ENCODE data around the gene FMR1NB. TPM values are rescaled to one million over a fixed set of nuclear protein-coding genes. Genes with fewer than 3 reads are reported as not detected.

FMR1NB gene
- total and polyA plus RNA-seq, 2 of the 4 experiments (the other 2 are of a cell fraction), result not detected

GRCh38 chrX:148070504-148070877, 89.4 kb downstream of the FMR1NB start:
- H3K4me1 ChIP-seq (ENCODE audit: control insufficient read depth, insufficient read depth, low read length), result no peaks in the 10 kb centered on the region
- H3K4ac ChIP-seq (ENCODE audit: low read depth, low read length), result no peak overlapping the region
- TF ChIP-seq BHLHE40 (IDR thresholded peaks at IDR 0.05; ENCODE audit: low read depth, low read length) (no peak), FOS (IDR thresholded peaks at IDR 0.05; ENCODE audit: low read depth, low read length) (no peak), MAZ (IDR thresholded peaks at IDR 0.05; ENCODE audit: borderline replicate concordance, low read depth, low read length) (no peak), NFE2L2 (IDR thresholded peaks at IDR 0.05; ENCODE audit: low read depth, low read length) (no peak), RCOR1 (IDR thresholded peaks at IDR 0.05; ENCODE audit: insufficient replicate concordance, low read length) (no peak), RAD21 (IDR thresholded peaks at IDR 0.05; ENCODE audit: low read length) (no peak), SMC3 (IDR thresholded peaks at IDR 0.05; ENCODE audit: low read depth, low read length) (no peak), ELK1 (IDR thresholded peaks at IDR 0.05; ENCODE audit: borderline replicate concordance, low read depth, low read length) (no peak), MXI1 (IDR thresholded peaks at IDR 0.05; ENCODE audit: borderline replicate concordance, low read depth, low read length) (no peak), CEBPB (IDR thresholded peaks at IDR 0.05; ENCODE audit: low read depth, low read length) (no peak), MAFK (IDR thresholded peaks at IDR 0.05; ENCODE audit: low read depth, low read length) (no peak), CHD1 (IDR thresholded peaks at IDR 0.05; ENCODE audit: low read depth, low read length) (no peak), POLR2A (IDR thresholded peaks at IDR 0.05; ENCODE audit: low read depth, low read length) (no peak)
- peaks cover 5% of the 10 kb centered on the region; the same call in 1 of the 2 replicates for H3K9me3 ChIP-seq (ENCODE audit: control insufficient read depth, insufficient read depth, low read length)
- H4K5ac ChIP-seq (ENCODE audit: low read depth, low read length), result no peak overlapping the region
- H4K20me1 ChIP-seq (ENCODE audit: insufficient read depth, low read length), result no peaks in the 10 kb centered on the region
- ChIA-PET POLR2A (ENCODE audit: unreplicated experiment) (no interaction called here), CTCF (no interaction called here)
- H3K4me2 ChIP-seq (ENCODE audit: low read depth, low read length), result no peak overlapping the region
- DNase-seq (no peak), ATAC-seq (ENCODE audit: low read depth) (no peak)
- H2AFZ ChIP-seq (replicated peaks; ENCODE audit: low read length, poor library complexity), result no peak overlapping the region
- H3K23ac ChIP-seq (ENCODE audit: low read depth, low read length), result no peak overlapping the region
- dilution Hi-C loops (cut with HindIII; ENCODE audit: low sequenced_read_pairs, unreplicated experiment) (no loop called here), in situ Hi-C loops (cut with MboI; ENCODE audit: low sequenced_read_pairs) (no loop called here), intact Hi-C loops (cut with micrococcal nuclease) (no loop called here)
- H4K91ac ChIP-seq (ENCODE audit: insufficient read depth, low read depth, low read length), result no peak overlapping the region
- H3K9me1 ChIP-seq (ENCODE audit: insufficient read depth, low read length), result no peaks in the 10 kb centered on the region
- no peak overlapping the region for H3K14ac ChIP-seq (replicated peaks; ENCODE audit: low read depth, low read length)
- no peak overlapping the region for H4K8ac ChIP-seq (ENCODE audit: low read depth in 2 of 2, low read length in 2 of 2)
- H3K27ac ChIP-seq (ENCODE audit: insufficient read depth, low read length), result no peak overlapping the region
- H2BK120ac ChIP-seq (ENCODE audit: low read depth, low read length), result no peak overlapping the region
- no peak overlapping the region for H3K56ac ChIP-seq (ENCODE audit: extremely low read depth, insufficient read depth, low read length)
- BruUV-seq (replicated peaks), result no TSS peak
- H2BK20ac ChIP-seq (ENCODE audit: low read depth, low read length), result no peak overlapping the region
- no CpG with 5 or more reads among the region's 1 CpG for WGBS, 2 experiments (ENCODE audit: extremely low coverage in 2 of 2, insufficient read length in 1 of 2)
- H3K18ac ChIP-seq (ENCODE audit: low read depth, low read length), result no peak overlapping the region
- no peak overlapping the region for H3K9ac ChIP-seq (ENCODE audit: low read depth, low read length)
- H2AK9ac ChIP-seq (replicated peaks; ENCODE audit: low read depth, low read length, poor library complexity), result no peak overlapping the region
- H3K4me3 ChIP-seq (ENCODE audit: insufficient read depth, low read depth, low read length), result no peak overlapping the region
- H3K79me1 ChIP-seq (ENCODE audit: low read depth in 1 of 2, low read length in 2 of 2), result no peaks in the 10 kb centered on the region
- no peaks in the 10 kb centered on the region for H3K27me3 ChIP-seq (ENCODE audit: control insufficient read depth, insufficient read depth, low read length)
- H2BK15ac ChIP-seq (ENCODE audit: low read depth, low read length), result no peak overlapping the region
- H2BK5ac ChIP-seq (ENCODE audit: low read depth, low read length, poor library complexity, severe bottlenecking), result no peak overlapping the region
- H3K36me3 ChIP-seq (ENCODE audit: control insufficient read depth, insufficient read depth, low read length), result no peaks in the 10 kb centered on the region
- no peak overlapping the region for H2AK5ac ChIP-seq (ENCODE audit: low read depth, low read length)

All from IMR-90 (cell line).